GM21526 (cell line): ENCODE results near the gene ZNF219.
A peak's percentile ranks its signal among the peaks of the same experiment; 100 is the strongest.

Source experiments
- ATAC-seq: cut with Tn5 transposase; IDR thresholded peaks from one replicate; pipeline ENCODE4 v1.9.1; 2021; ENCODE audit warnings: moderate library complexity; ENCODE audit not compliant: unreplicated experiment, low FRiP score

The ZNF219 gene

GRCh38 chr14:21098076-21098891 lies at the start of gene ZNF219:
Gene ZNF219, minus strand, starts transcription at chr14:21098655. Its CDS starts 5,064 bp downstream, at chr14:21093591.
- no peak for ATAC-seq

- ATAC-seq, result no peak
Measured at GRCh38 chr14:21145437-21145836, 47.0 kb upstream of the ZNF219 start.

GRCh38 chr14:21142357-21142756 lies 43.9 kb upstream of the ZNF219 start:
- no peak for ATAC-seq

- ATAC-seq, result no peak
Measured at GRCh38 chr14:21136024-21136423, 37.6 kb upstream of the ZNF219 start.

- no peak for ATAC-seq
Measured at GRCh38 chr14:21133901-21134300, 35.4 kb upstream of the ZNF219 start.

- no peak for ATAC-seq
Measured at GRCh38 chr14:21123429-21123828, 25.0 kb upstream of the ZNF219 start.

- ATAC-seq, result no peak
Measured at GRCh38 chr14:21121122-21121521, 22.7 kb upstream of the ZNF219 start.

GRCh38 chr14:21120686-21121085 lies 22.2 kb upstream of the ZNF219 start:
- ATAC-seq, result no peak

- ATAC-seq, result no peak
Measured at GRCh38 chr14:21118933-21119332, 20.5 kb upstream of the ZNF219 start.

GRCh38 chr14:21113369-21113768 lies 14.9 kb upstream of the ZNF219 start:
- ATAC-seq, result no peak

GRCh38 chr14:21112255-21112654 lies 13.8 kb upstream of the ZNF219 start:
- ATAC-seq, result no peak

GRCh38 chr14:21109377-21110138 lies 11.1 kb upstream of the ZNF219 start:
- no peak for ATAC-seq

GRCh38 chr14:21108791-21109190 lies 10.3 kb upstream of the ZNF219 start:
- no peak for ATAC-seq

GRCh38 chr14:21107283-21107800 lies 8.9 kb upstream of the ZNF219 start:
- ATAC-seq, result no peak

- ATAC-seq, result no peak
Measured at GRCh38 chr14:21106498-21107282, 8.2 kb upstream of the ZNF219 start.

- no peak for ATAC-seq
Measured at GRCh38 chr14:21106176-21106497, 7.7 kb upstream of the ZNF219 start.

GRCh38 chr14:21105095-21105494 lies 6.6 kb upstream of the ZNF219 start:
- ATAC-seq, result no peak

GRCh38 chr14:21104448-21105060 lies 6.1 kb upstream of the ZNF219 start:
- peak; percentile 38 for ATAC-seq

GRCh38 chr14:21103710-21104447 lies 5.4 kb upstream of the ZNF219 start:
- ATAC-seq, result peak; percentile 91

- no peak for ATAC-seq
Measured at GRCh38 chr14:21103411-21103709, 4.9 kb upstream of the ZNF219 start.
